ENCODE data around the gene SGIP1.
"Not testable (repeated sequence)": the region's sequence is repeated elsewhere in the genome, so short reads cannot be mapped to it uniquely, and the experiment has no call there.

The SGIP1 gene

DNA sequence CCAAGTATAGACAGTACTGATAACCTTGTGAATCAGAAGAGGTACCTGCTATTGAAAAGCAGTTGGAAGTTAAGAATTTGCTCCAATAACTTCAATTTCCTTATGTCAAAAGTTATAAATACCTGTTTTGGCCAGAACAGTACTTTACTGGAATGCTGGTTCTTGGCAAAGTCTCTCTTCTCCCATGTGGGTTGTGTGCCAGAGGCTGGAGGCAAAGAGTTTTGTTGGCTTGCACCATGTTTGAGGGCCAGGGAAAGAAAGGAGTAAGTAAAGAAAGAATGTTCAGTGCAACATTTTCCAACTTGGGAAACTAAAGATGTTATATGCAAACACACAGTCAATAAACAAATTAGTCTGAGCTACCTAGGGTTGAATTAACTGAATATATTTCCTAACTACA is 151.3 kb downstream of the SGIP1 start:
- DNase-seq, result no peak

DNA sequence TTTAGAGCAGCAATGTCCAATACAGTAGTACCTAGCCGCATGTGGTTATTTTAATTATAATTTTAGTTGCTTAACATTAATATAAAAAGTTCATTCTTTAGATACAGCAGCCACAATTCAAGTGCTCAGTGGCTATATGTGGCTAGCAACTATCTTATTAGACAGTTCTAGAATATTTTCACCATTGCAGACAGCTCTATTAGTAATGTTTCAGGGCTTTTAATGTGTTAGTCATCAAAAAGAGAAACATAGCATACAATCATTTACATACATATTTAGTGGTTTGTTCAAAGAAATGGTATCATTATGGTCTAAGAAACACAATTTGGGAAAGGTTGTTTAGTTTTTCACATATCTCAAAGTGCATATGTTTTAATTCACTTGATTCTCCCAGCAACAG is 151.7 kb downstream of the SGIP1 start:
- DNase-seq, result no peak

DNA sequence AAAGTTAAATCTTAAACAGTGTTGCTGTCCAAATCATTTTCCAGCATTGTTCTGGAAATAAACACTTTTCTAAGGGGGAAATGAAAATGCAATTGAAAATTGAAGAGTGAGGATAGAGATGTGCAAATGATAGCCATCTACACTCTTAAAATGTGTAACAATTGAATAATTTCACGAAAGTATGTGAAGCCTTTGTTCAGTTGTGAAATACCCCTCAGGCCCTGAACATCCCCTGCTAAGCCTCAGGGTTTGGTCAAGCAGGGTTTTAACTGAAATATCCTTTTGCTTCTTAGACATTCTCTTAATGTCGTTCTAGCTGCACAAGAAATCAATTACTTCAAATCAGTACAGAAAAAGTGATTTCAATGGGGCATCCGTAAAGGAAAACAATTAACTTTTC is 152.5 kb downstream of the SGIP1 start:
- no peak for DNase-seq

DNA sequence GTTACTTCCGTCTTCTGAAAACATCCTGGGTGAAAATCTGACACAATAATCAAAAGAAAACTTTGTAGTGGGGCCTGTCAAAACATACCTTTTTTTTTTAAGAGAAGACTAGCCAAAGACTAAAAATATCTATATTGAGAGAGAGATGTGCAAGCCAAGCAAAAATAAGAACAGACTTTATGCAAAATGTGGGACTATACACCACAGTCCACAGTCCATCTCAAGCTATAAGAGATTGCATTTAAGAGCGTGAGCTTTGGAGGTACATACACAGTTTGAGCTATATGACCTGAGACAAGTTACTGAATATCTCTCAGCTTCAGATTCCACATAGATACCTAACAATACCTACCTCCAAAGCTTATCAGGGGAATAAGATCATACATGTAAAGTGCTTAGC is 153.4 kb downstream of the SGIP1 start:
- no peak for DNase-seq

DNA sequence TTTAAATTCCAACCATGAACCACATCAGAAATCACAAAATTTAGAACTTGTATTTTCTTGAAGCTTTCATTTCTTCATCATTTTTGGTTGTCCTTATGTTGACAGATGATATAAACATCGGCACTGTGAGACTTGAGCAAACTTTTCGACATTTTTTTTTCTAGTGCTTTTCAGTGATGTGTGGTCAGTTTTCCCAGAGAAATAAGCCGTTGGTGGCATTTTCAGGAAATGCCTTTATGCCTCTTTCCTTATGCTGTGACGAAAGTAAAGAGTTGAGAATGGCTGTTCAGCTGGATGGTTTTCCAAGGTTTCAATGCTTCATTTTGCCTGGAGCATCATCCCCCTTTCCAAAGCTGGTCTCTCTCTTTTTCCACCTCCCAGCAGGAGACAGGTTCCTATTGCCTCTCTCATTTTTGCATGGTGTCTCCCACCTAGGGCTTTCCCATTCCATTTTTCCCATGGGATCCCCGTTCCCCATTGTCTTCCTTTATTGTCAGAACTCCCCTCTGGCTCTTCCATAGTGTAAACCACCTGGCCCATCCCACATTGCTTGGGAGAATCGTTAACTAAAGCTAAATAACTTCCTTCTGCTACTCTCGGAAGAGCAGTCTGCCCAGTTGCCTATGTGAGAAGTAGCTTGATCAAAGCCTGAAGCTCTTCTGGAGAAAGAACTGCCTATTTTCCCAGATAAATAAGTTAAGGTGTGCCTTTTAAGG is 156.9 kb downstream of the SGIP1 start:
- no peak for DNase-seq

DNA sequence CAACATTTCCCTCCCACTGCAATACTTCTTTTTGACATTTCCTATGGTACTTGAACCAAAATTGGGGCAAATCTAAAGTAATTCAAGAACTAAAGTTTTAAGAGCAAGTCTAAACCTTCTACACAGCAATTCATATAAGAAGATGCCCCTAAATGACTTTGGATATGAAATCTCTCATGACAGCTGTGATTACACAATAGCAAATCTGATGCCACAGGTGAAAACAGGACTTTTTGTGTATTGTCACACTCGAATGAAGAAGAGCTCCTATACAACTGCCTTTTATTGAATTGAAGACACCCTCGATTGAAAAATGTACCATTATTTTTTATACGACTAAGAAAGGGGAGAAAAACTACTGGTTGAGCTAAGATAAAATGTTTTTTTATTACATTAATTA is 158.7 kb downstream of the SGIP1 start:
- DNase-seq, result no peak

DNA sequence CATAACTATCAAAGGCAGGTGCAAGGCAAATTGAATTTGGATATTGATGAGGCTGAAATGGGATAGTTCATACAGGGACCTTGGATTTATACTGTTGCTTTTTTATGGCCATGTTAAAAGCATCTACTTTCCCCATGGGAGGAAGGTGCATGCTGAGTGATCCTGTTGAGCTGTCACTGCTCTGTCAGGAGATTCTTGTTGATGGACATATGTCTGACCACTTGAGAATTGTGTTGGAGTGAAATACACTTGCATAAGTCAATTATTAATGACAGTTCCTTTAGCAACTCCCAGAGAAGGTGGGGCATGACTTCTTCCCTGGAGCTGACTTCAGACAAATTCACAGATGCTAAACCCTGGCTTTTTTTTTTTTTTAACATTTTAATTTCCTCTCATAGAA is 159.9 kb downstream of the SGIP1 start:
- DNase-seq, result no peak

- no peak for DNase-seq
Observed at GRCh38 chr1:66695116-66695515, 161.2 kb downstream of the SGIP1 start.

DNA sequence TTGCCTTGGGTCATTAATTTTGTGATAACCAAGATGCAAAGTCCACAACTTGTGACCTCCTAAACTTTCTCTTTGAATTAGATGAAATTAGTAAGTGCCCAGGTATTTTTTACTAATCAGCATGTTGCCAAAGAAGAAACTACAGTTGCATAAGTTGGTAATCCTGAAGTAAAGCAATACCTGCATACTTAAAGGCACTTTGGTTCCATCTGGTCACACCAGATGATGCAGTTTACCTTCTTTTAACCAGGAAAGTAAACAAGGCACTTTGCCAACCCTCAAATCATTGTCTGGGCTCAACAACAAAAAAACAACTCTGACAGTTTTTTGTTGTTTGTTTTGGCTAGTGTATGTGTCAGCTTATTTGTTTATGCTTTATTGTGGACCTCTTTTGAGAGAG is 162.8 kb downstream of the SGIP1 start:
- DNase-seq, result no peak

DNA sequence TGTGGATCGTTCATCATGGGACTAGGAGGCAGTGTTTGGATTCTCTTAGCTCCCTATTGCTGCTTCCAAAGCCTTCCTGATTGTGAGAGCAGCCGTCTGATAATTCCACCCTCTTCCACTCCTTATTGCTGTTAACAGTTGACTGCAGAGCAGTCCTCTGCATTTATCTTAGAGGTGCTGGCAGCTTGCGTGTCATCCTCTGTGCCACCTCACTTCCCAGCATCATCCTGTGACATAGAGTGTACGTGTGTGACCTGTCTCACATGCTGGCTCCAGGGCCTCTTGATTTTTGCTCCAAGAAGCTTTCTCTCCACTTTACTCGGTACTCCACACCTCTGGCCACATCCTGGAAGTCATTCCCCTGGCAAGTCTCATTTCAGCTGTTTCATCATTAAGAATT is 165.3 kb downstream of the SGIP1 start:
- no peak for DNase-seq

DNA sequence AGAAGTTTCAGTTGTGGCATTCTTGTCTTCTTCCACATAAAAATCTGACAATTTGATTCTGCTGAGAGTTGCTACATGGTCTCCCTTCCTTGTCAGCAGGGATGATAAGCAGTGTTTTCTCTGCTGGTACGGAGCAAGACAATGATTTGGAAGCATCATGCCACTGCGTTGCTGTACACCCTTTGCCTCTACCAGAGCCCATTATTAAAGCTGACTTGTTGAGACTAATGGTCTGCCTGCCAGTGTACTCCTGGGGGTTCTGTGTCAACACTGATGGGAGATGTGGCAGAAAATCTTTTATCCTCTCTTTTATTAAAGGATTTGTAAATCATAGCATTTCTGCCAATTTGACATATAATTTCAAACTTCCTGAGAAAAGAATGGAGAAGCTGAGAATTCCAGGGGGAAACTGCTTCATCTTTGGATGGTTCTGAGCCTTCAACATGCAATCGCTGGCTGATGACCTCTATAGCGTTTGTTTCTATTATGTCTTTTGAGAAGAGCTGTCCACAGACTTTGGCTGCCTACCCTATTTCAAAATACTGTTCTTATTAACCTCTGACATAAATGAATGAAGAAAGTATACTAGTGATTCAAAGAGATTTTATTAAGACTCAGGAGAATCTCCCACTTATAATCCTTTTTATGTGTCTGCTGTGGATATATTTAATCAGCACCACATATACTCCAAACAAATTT is 170.4 kb downstream of the SGIP1 start:
- no peak for DNase-seq

DNA sequence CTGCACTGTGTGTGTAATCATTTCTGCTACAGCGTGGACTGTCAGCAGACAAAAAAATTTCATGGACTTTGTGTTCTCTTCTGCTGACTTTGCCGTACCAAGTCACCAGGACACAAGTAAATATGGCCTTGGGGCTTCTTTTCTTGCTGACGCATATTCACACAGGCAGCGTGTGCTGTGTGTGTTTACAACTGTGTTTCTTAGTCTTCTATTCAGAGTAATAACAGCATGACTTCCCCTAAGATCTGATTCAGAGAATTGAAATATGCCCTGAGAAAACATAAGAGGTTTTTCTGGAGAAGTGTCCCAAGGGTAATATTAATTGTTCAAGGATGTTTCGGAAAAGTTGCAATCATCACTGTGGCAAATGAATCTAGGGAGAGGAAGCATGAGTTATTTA is 171.2 kb downstream of the SGIP1 start:
- no peak for DNase-seq

GRCh38 chr1:66711420-66711819 is 177.5 kb downstream of the SGIP1 start:
- DNase-seq, result no peak

DNA sequence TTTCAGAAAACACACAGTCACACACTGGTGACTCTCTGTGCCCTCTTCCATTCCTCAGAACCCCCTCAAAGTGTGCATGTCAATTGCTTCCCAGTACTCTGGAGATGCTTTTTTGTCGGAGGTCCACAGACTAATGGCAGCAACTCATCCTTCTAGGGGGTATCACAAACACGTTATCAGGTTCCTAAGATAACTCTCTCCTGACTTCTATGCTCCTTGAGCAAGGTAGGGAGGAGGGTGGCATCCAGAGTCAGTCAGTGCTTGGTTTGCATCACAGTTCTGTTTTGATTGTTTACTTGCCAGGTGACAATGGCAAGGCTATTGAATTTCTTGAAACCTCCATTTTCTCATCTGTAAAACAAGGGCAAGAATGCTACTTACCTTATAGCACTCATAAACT is 178.9 kb downstream of the SGIP1 start:
- no peak for DNase-seq

- DNase-seq, result no peak
Observed at GRCh38 chr1:66723985-66724384, 190.0 kb downstream of the SGIP1 start.

GRCh38 chr1:66725885-66726665 is 192.1 kb downstream of the SGIP1 start:
- peak; percentile 83 for DNase-seq

- DNase-seq, result no peak
Observed at GRCh38 chr1:66728021-66728420, 194.1 kb downstream of the SGIP1 start.

GRCh38 chr1:66728716-66729115 is 194.8 kb downstream of the SGIP1 start:
- DNase-seq, result not testable (repeated sequence)

DNA sequence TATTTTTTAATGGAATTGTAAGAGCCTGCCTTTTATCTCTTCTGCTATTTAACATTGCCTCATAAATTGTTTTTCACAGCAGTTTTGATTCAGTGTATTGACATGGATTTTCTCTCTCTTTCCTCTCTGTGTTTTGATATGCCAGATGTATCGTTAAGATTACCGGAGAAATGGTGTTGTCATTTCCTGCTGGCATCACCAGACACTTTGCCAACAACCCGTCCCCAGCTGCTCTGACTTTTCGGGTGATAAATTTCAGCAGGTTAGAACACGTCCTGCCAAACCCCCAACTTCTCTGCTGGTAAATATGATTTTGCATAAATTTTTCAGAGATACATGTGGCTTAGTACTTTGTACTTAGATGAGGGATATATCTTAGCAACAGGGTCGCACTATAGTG is 195.2 kb downstream of the SGIP1 start:
- peak; percentile 32 for DNase-seq

DNA sequence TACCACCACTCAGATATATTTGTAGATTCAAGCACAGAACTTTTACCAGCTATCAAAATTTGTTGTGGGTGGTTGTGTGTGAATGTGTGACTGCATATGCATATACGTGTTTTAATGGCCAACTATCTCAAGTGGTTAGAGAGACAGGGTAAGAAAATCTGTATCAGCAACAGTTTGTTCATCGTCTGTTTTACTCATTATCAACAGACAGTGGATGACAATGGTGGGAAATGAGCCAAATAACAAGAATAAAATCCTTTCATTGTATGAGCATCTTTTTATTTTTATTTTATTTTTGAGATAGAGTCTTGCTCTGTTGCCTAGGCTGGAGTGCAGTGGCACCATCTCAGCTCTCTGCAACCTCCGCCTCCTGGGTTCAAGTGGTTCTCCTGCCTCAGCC is 195.6 kb downstream of the SGIP1 start:
- DNase-seq, result no peak

DNA sequence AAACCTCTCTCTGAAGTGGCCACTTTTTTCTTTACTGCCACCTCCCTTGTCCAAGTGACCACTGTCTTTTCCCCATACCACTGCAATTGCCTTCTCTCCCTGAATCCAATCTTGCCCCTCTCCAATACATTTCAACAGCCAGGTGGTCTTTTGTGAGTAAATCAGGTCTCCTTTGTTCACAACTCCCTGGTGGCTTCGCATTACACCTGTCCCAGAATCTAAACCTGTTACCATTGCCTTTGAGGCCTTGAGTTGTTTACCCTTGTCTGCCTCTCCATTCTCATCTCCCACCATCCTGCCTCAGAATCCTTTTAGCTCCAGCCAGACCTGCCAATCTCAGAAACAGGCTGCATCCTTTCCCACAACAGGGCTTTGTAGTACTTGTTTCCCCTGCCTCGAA is 196.5 kb downstream of the SGIP1 start:
- DNase-seq, result no peak

DNA sequence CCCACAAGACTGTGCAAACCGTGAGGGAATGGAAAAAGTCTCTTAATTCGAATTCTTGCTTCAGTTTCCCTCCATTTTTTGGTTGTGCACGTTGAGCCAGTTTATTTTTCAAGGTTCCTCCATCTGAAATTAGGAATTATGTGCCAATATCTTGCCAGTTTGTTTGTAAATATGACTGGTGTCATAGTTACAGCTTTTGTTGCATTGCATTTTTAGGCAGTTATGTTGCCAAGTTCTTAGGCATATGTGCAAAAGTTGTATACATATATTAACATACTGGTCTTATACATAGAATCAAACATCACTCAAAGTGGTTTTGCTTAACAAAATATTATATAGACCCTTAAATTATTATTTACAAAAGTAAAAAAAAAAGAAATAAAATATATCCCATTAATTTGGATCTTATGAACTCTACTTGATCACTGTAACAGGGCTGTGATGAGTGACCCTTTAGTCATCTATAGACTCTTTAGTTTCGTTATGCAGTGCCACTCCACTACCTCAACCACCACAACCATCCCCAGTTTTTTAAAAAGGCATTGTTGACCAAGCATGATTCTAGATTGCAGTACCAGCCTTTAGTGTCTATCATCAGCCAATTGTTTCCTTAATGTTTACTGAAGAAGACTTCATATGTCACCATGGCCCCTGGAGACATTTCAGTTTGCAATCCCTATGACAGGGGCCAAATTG is 197.4 kb downstream of the SGIP1 start:
- peak; percentile 39 for DNase-seq

DNA sequence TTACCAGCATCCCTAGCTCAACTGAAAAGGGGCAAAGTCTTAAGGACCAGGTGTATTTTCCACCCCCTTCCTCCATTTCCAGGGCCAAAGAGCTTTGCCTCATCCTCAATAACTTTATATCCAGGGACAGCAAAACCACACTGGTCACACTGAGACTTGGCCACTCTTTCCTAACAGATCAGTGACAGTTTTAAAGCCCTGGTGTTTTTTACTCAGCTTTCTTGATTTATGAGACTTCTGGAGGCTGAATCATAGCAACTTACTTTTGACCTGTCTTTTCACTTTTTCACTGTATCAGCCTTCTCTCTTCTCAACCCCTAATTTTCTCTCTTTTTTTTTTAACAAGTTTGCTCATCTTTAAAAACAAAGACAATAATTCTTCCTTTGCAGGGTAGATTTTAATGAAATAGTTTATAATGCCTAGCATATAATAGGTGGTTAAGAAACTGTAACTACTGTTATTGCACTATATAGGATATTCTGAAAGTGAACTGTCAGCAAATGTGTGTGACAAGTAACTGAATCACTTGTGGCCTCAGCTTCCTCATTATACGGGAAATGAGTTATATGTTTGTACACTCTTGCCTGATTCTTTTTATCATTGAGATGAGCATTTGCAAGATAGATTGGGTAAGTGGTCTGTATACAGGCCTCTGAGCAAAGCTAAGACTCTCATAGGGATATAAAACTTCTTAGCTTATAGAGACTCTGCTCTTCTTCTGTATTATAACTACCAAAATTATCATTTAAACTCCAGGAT is 198.6 kb downstream of the SGIP1 start:
- DNase-seq, result peak; percentile 56
